Measurements from ENCODE around the gene TMOD4.

Gene TMOD4

GRCh38 chr1:151176514-151177045 lies 799 bp upstream of the TMOD4 start:
- no peak for DNase-seq (ENCODE audit: low read depth in 1 of 2, low spot score in 1 of 2)

- DNase-seq (ENCODE audit: low read depth in 1 of 2, low spot score in 1 of 2), result no peak
These were observed 590 bp downstream of the TMOD4 start for GRCh38 chr1:151175041-151175741.

GRCh38 chr1:151171190-151171589 lies 4.6 kb downstream of the TMOD4 start:
- no peak for DNase-seq (ENCODE audit: low read depth in 1 of 2, low spot score in 1 of 2)

DNA sequence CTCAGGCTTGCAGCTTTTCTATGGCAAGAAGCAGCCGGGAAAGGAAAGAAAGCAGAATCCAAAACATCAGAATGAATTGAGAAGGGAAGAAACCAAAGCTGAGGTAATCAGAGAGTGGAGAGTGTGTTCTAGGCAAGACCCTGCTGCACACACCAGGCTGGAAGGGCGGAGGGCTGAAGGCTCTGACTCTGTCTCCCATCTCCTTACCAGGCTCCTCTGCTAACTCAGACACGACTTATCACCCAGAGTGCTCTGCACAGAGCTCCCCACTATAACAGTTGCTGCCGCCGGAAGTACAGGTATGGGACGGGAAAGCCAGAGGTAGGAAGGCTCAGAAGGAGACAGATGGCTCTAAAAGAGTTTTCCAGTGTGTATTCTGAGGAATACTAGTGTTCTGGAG lies 8.7 kb downstream of the TMOD4 start:
- DNase-seq (ENCODE audit: low read depth in 1 of 2, low spot score in 1 of 2), result no peak

GRCh38 chr1:151166505-151166956 lies 9.2 kb downstream of the TMOD4 start:
- DNase-seq (ENCODE audit: low read depth in 1 of 2, low spot score in 1 of 2), result no peak

- peak; percentile 91 to 92 for DNase-seq (ENCODE audit: low read depth in 1 of 2, low spot score in 1 of 2)
These were observed 9.9 kb downstream of the TMOD4 start, which contains the start of the genes LYSMD1 and SCNM1 for GRCh38 chr1:151165738-151166504. Gene LYSMD1 (minus strand): TSS chr1:151165902. CDS start chr1:151165258, 644 bp downstream. Gene SCNM1 (plus strand): TSS chr1:151166144. CDS start chr1:151166153, 9 bp downstream.

DNA sequence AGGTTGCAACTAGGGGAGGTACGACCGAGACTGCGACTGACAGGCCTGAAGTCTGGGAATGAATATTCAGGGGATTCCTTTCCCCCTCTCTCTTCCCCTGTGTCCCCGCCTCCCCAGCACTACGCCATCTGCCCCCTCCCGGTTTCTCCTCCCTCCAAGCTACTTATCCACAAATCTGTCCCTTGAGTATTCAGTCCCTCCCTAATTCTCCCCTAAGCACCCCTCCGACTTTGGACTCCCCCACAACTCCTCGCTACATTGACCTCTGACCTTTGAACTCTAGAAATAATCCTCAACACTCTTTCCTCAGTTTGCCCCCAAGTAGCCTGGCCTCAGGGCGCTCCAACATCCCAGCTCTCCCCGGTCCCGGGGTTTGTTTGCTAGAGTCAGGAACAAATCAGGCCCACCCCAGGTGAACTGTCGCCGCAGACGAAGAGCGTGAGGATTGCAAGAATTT lies 10.5 kb downstream of the TMOD4 start:
- no peak for DNase-seq (ENCODE audit: low read depth in 1 of 2, low spot score in 1 of 2)

- DNase-seq (ENCODE audit: low read depth in 1 of 2, low spot score in 1 of 2), result no peak
These were observed 11.0 kb downstream of the TMOD4 start for GRCh38 chr1:151164732-151165280.

GRCh38 chr1:151159373-151159772 lies 16.4 kb downstream of the TMOD4 start:
- no peak for DNase-seq (ENCODE audit: low read depth in 1 of 2, low spot score in 1 of 2)

DNA sequence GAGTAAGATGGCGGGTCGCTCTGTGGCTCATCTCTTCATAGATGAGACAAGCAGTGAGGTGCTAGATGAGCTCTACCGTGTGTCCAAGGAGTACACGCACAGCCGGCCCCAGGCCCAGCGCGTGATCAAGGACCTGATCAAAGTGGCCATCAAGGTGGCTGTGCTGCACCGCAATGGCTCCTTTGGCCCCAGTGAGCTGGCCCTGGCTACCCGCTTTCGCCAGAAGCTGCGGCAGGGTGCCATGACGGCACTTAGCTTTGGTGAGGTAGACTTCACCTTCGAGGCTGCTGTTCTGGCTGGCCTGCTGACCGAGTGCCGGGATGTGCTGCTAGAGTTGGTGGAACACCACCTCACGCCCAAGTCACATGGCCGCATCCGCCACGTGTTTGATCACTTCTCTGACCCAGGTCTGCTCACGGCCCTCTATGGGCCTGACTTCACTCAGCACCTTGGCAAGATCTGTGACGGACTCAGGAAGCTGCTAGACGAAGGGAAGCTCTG lies 17.0 kb downstream of the TMOD4 start:
- DNase-seq (ENCODE audit: low read depth in 1 of 2, low spot score in 1 of 2), result no peak

- DNase-seq (ENCODE audit: low read depth in 1 of 2, low spot score in 1 of 2), result no peak
These were observed 17.5 kb downstream of the TMOD4 start for GRCh38 chr1:151158326-151158725.

- DNase-seq (ENCODE audit: low read depth in 1 of 2, low spot score in 1 of 2), result peak; percentile 33 to 38
These were observed 18.7 kb downstream of the TMOD4 start for GRCh38 chr1:151157067-151157531.

GRCh38 chr1:151156515-151156819 lies 19.3 kb downstream of the TMOD4 start, which contains the start of gene TNFAIP8L2:
Gene TNFAIP8L2 (plus strand): TSS chr1:151156649. CDS start chr1:151158698, 2,049 bp downstream.
- peak; percentile 44 to 67 for DNase-seq (ENCODE audit: low read depth in 1 of 2, low spot score in 1 of 2)

- no peak for DNase-seq (ENCODE audit: low read depth in 1 of 2, low spot score in 1 of 2)
These were observed 28.1 kb downstream of the TMOD4 start for GRCh38 chr1:151147665-151148064.

- no peak for DNase-seq (ENCODE audit: low read depth in 1 of 2, low spot score in 1 of 2)
These were observed 28.7 kb downstream of the TMOD4 start for GRCh38 chr1:151147132-151147503.

DNA sequence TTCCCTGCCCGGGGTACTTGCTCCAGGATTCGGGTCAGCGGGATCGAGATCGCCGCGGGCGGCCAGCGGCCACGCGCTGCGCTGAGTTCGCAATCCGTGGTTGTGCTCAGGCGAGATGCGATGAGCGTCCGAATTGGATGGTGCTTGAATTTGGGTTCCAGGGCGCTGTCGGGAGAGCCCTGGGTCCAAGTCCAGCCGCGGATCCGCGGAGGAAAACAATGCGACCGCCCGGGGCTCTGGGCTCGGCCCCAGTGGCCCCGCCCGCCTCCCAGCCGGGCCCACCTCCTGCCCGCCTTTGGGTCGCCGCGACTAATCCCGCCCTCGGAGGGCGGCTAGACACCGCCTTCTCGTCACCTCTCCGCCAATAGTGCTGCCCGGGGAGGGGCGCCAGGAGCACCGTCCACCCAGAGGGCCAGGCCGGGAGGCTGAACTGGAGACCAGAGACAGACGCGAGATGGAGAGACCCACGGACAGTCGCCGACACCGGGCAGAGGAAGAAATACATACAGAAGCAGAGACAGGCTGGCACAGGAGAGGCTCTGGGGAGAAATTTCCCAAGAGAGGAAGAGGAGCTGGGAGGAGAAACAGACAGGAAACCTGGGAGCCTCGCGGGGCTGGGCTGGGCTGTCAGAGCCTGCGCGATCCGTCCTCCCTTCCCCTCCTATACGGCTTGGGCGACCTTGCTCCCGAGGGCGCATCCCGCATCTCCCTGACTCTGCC lies 29.2 kb downstream of the TMOD4 start, which contains the start of gene SEMA6C:
SEMA6C (minus strand) TSS at position 220 of the 720 bp plus-strand sequence. CDS start 4,010 bp downstream, outside the sequence.
- peak; percentile 65 to 81 for DNase-seq (ENCODE audit: low read depth in 1 of 2, low spot score in 1 of 2)

DNA sequence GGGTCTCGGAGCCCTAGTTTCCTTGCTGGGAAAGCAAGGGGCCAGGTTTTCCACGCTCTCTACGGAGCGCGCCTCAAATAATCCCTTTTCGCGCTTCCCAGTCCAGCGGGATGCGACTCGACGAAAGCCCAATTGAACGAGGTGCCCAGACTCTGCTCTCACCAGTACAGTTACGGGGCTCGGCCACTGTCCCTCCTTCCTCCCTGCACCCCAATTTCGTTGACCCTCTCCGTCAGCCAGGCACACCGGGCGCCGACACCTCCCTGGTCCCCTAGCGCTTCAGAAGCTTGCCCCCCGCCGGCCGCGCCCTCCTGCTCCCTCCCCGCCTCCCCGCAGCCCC lies 29.7 kb downstream of the TMOD4 start:
- DNase-seq (ENCODE audit: low read depth in 1 of 2, low spot score in 1 of 2), result no peak

DNA sequence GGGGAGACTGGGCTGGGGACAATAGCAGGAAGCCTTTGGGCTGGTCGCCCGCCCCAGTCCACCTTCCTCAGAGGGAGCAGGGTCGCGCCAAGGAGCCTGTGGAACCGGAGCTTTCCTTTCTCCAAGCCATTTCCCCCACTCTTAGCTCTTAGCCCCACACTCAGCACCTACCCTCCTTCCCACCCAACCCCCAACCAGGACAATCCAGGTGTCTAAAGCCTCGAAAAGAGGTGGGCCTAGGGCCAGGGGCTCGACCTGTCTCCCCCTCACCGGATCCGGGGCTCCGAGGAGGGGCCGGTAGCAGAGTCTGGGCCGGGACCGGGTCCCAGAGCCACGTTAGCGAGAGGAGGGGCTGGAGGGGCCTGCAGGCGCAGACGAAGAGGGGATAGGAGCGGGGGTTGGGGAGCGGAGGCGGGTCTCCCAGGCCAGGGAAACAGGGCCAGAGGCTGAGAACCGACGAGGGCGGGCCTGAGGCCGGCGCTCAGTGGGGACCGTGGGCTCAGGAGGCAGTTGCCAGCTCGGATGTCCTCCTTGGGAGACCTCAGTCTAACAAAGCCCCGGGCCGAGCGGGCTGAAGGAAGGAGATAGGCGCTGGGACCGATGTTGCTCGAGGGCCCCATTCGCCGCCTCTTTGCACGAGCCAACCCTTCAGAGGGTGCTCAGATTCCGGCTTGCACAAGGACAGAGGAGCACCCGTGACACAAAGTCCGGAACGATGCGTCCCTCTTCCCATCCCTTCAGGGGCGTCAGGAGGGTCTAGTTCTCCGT lies 30.3 kb downstream of the TMOD4 start:
- DNase-seq (ENCODE audit: low read depth in 1 of 2, low spot score in 1 of 2), result no peak

- no peak for DNase-seq (ENCODE audit: low read depth in 1 of 2, low spot score in 1 of 2)
These were observed 31.1 kb downstream of the TMOD4 start for GRCh38 chr1:151144474-151145303.
